Measurements from ENCODE around the gene KCNN3.

Gene KCNN3

DNA sequence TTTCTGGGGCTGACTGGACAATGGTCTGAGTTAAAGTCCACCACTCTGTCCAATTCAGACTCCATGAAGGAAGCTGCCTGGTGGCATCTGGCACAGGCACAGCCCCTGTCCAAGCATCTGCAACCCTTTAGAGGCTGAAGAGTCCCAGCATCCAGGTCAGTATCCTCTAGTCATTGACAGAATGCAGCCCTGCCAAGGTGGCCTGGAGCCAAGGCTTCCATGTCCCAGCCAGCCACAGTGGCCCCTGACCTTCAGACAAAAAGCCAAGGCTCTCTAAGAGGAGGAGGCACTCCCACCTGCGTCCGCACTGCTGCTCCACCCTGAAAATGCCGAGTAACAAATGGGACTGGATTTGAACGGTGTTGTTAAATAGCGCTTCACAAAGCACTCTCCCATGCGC is 49.4 kb downstream of the KCNN3 start:
- no peaks in the 10 kb centered on the region for H3K36me3 ChIP-seq (ENCODE audit: control insufficient read depth in 5 of 5, insufficient read depth in 5 of 5, low read length in 5 of 5)
- no peaks in the 10 kb centered on the region for H3K27me3 ChIP-seq (ENCODE audit: control insufficient read depth in 5 of 5, insufficient read depth in 4 of 5, low read length in 5 of 5)
- H3K4me1 ChIP-seq (ENCODE audit: control insufficient read depth in 5 of 5, insufficient read depth in 5 of 5, low read length in 5 of 5) = peaks cover 0 to 6% (median 0%) of the 10 kb centered on the region in 5 donors
- no peaks in the 10 kb centered on the region for H3K9me3 ChIP-seq (ENCODE audit: control insufficient read depth in 5 of 5, low read length in 5 of 5)
- no peak overlapping the region for H3K9ac ChIP-seq (ENCODE audit: low read length in 5 of 5)
- no peak overlapping the region for H3K27ac ChIP-seq (ENCODE audit: low read depth, low read length)
- H3K4me3 ChIP-seq (ENCODE audit: low read depth in 1 of 5, low read length in 5 of 5) = no peak overlapping the region

- H3K36me3 ChIP-seq (ENCODE audit: control insufficient read depth in 5 of 5, insufficient read depth in 5 of 5, low read length in 5 of 5) = no peaks in the 10 kb centered on the region
- no peak overlapping the region for H3K9ac ChIP-seq (ENCODE audit: low read length in 5 of 5)
- H3K27ac ChIP-seq (ENCODE audit: low read depth, low read length) = no peak overlapping the region
- H3K9me3 ChIP-seq (ENCODE audit: control insufficient read depth in 5 of 5, low read length in 5 of 5) = no peaks in the 10 kb centered on the region
- H3K27me3 ChIP-seq (ENCODE audit: control insufficient read depth in 5 of 5, insufficient read depth in 4 of 5, low read length in 5 of 5) = no peaks in the 10 kb centered on the region
- H3K4me3 ChIP-seq (ENCODE audit: low read depth in 1 of 5, low read length in 5 of 5) = no peak overlapping the region
- peaks cover 0 to 6% (median 0%) of the 10 kb centered on the region in 5 donors for H3K4me1 ChIP-seq (ENCODE audit: control insufficient read depth in 5 of 5, insufficient read depth in 5 of 5, low read length in 5 of 5)
These were observed 50.2 kb downstream of the KCNN3 start for GRCh38 chr1:154819628-154820590.

- H3K9ac ChIP-seq (ENCODE audit: low read length in 5 of 5) = no peak overlapping the region
- H3K27ac ChIP-seq (ENCODE audit: low read depth, low read length) = no peak overlapping the region
- no peaks in the 10 kb centered on the region for H3K36me3 ChIP-seq (ENCODE audit: control insufficient read depth in 5 of 5, insufficient read depth in 5 of 5, low read length in 5 of 5)
- no peak overlapping the region for H3K4me3 ChIP-seq (ENCODE audit: low read depth in 1 of 5, low read length in 5 of 5)
- peaks cover 0 to 3% (median under 1%) of the 10 kb centered on the region in 5 donors for H3K27me3 ChIP-seq (ENCODE audit: control insufficient read depth in 5 of 5, insufficient read depth in 4 of 5, low read length in 5 of 5)
- no peaks in the 10 kb centered on the region for H3K9me3 ChIP-seq (ENCODE audit: control insufficient read depth in 5 of 5, low read length in 5 of 5)
- peaks cover 0 to 6% (median 0%) of the 10 kb centered on the region in 5 donors for H3K4me1 ChIP-seq (ENCODE audit: control insufficient read depth in 5 of 5, insufficient read depth in 5 of 5, low read length in 5 of 5)
These were observed 51.2 kb downstream of the KCNN3 start for GRCh38 chr1:154818911-154819310.

DNA sequence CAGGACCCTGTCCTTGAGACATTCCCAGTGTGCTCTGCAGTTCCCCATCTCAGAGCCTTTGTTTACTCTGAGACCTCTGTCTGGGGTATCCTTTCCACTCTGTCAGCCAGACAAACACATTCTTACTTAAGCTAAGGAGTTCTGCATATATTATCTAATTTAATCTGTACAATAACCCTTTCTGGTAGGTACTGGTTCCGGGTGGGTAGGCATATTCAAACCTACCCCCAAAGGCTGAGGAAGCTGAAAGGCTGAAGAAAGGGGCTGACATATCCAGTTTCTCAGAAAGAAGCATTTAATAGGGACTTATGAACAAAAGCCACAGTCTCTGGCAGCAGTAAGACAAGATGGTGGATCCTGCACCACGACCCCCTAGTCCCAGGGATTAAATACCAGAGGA is 53.1 kb downstream of the KCNN3 start:
- H3K9me3 ChIP-seq (ENCODE audit: control insufficient read depth in 5 of 5, low read length in 5 of 5) = no peaks in the 10 kb centered on the region
- H3K9ac ChIP-seq (ENCODE audit: low read length in 5 of 5) = no peak overlapping the region
- H3K36me3 ChIP-seq (ENCODE audit: control insufficient read depth in 5 of 5, insufficient read depth in 5 of 5, low read length in 5 of 5) = no peaks in the 10 kb centered on the region
- H3K27me3 ChIP-seq (ENCODE audit: control insufficient read depth in 5 of 5, insufficient read depth in 4 of 5, low read length in 5 of 5) = peaks cover 0 to 14% (median 5%) of the 10 kb centered on the region in 5 donors
- no peak overlapping the region for H3K27ac ChIP-seq (ENCODE audit: low read depth, low read length)
- H3K4me1 ChIP-seq (ENCODE audit: control insufficient read depth in 5 of 5, insufficient read depth in 5 of 5, low read length in 5 of 5) = peaks cover 0 to 6% (median 0%) of the 10 kb centered on the region in 5 donors
- no peak overlapping the region for H3K4me3 ChIP-seq (ENCODE audit: low read depth in 1 of 5, low read length in 5 of 5)

DNA sequence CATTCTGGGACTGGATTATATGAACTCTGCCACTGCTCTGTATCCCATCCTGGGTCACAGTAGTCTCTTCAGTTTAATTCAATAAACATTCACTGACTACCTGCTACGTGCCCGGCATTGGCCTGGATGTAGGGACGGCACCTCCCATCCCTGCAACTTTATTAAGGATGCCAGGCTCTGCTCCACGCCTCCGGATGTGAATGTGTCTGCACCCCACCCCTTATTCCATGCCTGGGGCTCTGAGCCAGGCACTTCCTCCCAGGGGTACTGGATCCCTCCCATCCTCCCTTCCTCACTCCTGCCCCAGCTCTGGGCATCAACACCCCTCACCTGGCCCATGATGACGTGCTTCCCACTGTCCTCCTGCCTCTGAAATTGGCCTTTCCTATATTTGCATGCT is 53.7 kb downstream of the KCNN3 start:
- H3K27ac ChIP-seq (ENCODE audit: low read depth, low read length) = no peak overlapping the region
- H3K27me3 ChIP-seq (ENCODE audit: control insufficient read depth in 5 of 5, insufficient read depth in 4 of 5, low read length in 5 of 5) = peaks cover 0 to 14% (median 5%) of the 10 kb centered on the region in 5 donors

DNA sequence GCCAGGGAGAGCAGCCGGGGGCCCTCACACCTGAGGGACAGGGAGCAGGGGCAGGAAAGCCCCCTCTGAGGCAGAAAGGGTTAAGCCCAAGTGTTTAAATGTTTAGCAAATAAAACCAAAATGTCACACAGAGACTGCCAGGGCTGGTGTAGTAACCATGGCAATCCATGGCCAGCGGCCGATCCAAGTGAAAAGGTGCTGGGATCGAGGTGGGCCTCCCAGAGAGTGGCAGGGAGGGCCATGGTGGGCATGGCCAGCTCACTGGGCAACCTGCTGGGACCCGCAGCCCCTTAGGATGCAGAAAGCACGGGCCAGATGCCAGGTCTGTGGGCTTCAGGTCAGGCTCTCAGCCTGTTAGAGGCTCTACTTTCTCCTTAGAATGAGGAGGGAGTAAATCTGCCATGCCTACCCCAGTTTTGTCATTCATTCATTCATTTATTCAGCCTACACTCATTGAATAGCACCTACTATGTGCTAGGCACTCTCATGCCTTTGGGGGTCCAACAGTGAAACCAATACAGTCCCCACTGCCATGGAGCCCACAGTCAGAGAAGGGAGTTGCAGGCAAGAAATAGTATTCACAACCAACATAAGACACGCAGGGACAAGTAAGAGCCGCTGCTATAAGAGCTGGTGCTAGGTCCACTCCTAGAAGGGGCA is 56.1 kb downstream of the KCNN3 start:
- Histone ChIP-seq H3K4me3 (ENCODE audit: low read depth in 1 of 5, low read length in 5 of 5) (no peak overlapping the region), H3K4me1 (ENCODE audit: control insufficient read depth in 5 of 5, insufficient read depth in 5 of 5, low read length in 5 of 5) (peaks cover 0 to 18% (median 0%) of the 10 kb centered on the region in 5 donors), H3K9ac (ENCODE audit: low read length in 5 of 5) (no peak overlapping the region), H3K27ac (ENCODE audit: low read depth, low read length) (no peak overlapping the region), H3K27me3 (ENCODE audit: control insufficient read depth in 5 of 5, insufficient read depth in 4 of 5, low read length in 5 of 5) (peaks cover 0 to 14% (median 5%) of the 10 kb centered on the region in 5 donors), H3K9me3 (ENCODE audit: control insufficient read depth in 5 of 5, low read length in 5 of 5) (no peaks in the 10 kb centered on the region), H3K36me3 (ENCODE audit: control insufficient read depth in 5 of 5, insufficient read depth in 5 of 5, low read length in 5 of 5) (no peaks in the 10 kb centered on the region)

More for the DNA sequence above, 53.7 kb downstream of the KCNN3 start:
- Histone ChIP-seq H3K9ac (ENCODE audit: low read length in 5 of 5) (no peak overlapping the region), H3K4me1 (ENCODE audit: control insufficient read depth in 5 of 5, insufficient read depth in 5 of 5, low read length in 5 of 5) (peaks cover 0 to 6% (median 0%) of the 10 kb centered on the region in 5 donors), H3K36me3 (ENCODE audit: control insufficient read depth in 5 of 5, insufficient read depth in 5 of 5, low read length in 5 of 5) (no peaks in the 10 kb centered on the region), H3K4me3 (ENCODE audit: low read depth in 1 of 5, low read length in 5 of 5) (no peak overlapping the region), H3K9me3 (ENCODE audit: control insufficient read depth in 5 of 5, low read length in 5 of 5) (no peaks in the 10 kb centered on the region)

DNA sequence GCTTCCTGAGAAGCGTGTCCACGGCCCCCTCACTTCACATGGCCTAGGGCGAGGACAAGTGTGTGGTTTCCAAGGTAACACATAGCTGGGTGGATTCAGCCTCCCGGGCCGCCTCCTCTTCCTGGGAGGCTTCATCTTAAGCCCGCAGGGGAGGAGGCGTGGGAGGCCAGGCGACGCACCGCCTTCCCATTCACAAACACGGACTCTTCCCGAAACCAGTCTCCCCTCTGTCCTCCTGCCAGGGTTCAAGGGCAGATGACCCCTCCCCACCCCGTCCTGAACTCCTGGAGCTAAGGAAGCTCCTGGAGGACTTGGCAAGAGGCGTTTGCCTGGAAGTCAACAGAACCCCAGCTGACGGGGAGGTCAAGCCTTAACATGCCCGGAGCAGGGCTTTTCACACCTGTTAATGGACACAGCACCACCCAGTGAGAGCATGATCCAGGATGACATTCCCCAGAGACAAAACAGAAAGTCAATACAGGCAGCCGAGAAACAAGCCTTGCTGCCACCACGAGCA is 56.7 kb downstream of the KCNN3 start:
- Histone ChIP-seq H3K9ac (ENCODE audit: low read length in 5 of 5) (no peak overlapping the region), H3K4me1 (ENCODE audit: control insufficient read depth in 5 of 5, insufficient read depth in 5 of 5, low read length in 5 of 5) (peaks cover 0 to 25% (median 0%) of the 10 kb centered on the region in 5 donors), H3K9me3 (ENCODE audit: control insufficient read depth in 5 of 5, low read length in 5 of 5) (no peaks in the 10 kb centered on the region), H3K4me3 (ENCODE audit: low read depth in 1 of 5, low read length in 5 of 5) (no peak overlapping the region), H3K27ac (ENCODE audit: low read depth, low read length) (no peak overlapping the region), H3K27me3 (ENCODE audit: control insufficient read depth in 5 of 5, insufficient read depth in 4 of 5, low read length in 5 of 5) (peaks cover 2 to 16% (median 12%) of the 10 kb centered on the region in 5 donors), H3K36me3 (ENCODE audit: control insufficient read depth in 5 of 5, insufficient read depth in 5 of 5, low read length in 5 of 5) (no peaks in the 10 kb centered on the region)

DNA sequence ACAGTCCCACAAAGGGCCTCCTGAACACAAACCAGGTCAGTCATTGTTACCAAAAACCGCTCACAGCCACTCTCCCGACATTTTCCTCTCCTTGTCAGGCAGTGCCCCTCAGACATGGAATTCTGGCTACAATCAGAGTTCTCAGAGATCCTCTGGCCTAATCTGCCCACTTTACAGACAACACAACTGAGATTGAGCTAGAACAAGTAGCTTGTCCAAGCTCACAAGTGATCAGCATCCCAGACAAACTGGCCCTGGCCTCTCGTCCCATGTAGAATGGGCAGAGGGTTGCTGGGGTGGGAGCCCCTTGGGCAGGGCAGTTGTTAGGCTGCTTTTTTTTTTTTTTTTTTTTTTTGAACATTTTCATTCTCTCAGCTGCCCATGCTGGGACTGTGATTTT is 57.2 kb downstream of the KCNN3 start:
- H3K4me1 ChIP-seq (ENCODE audit: control insufficient read depth in 5 of 5, insufficient read depth in 5 of 5, low read length in 5 of 5) = peaks cover 0 to 28% (median 2%) of the 10 kb centered on the region in 5 donors

DNA sequence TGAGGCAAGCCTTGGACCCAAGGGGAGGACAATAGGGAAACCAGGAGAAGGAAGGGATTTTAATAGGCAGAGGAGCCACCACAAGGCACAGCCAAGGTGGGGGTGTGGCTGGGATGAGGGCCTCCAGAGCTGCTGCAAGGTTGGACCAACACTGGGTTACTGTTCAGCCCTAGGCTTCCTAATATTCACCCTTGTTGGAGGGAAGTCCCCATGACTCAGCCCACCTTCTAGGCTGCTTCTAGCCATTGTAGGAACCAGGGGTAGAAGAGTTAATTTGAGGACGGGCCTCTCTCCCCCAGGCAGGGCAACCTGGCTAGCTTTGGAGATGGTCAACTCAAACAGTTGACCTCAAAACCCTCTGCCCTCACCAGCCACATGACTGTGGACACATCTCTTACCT is 59.5 kb downstream of the KCNN3 start:
- no peaks in the 10 kb centered on the region for H3K36me3 ChIP-seq (ENCODE audit: control insufficient read depth in 5 of 5, insufficient read depth in 5 of 5, low read length in 5 of 5)
- peaks cover 0 to 22% (median 2%) of the 10 kb centered on the region in 5 donors for H3K4me1 ChIP-seq (ENCODE audit: control insufficient read depth in 5 of 5, insufficient read depth in 5 of 5, low read length in 5 of 5)
- no peak overlapping the region for H3K27ac ChIP-seq (ENCODE audit: low read depth, low read length)
- H3K9me3 ChIP-seq (ENCODE audit: control insufficient read depth in 5 of 5, low read length in 5 of 5) = no peaks in the 10 kb centered on the region
- H3K9ac ChIP-seq (ENCODE audit: low read length in 5 of 5) = no peak overlapping the region
- peaks cover 4 to 34% (median 14%) of the 10 kb centered on the region in 5 donors for H3K27me3 ChIP-seq (ENCODE audit: control insufficient read depth in 5 of 5, insufficient read depth in 4 of 5, low read length in 5 of 5)
- H3K4me3 ChIP-seq (ENCODE audit: low read depth in 1 of 5, low read length in 5 of 5) = no peak overlapping the region

More for the DNA sequence above, 57.2 kb downstream of the KCNN3 start:
- Histone ChIP-seq H3K9ac (ENCODE audit: low read length in 5 of 5) (no peak overlapping the region), H3K4me3 (ENCODE audit: low read depth in 1 of 5, low read length in 5 of 5) (no peak overlapping the region), H3K36me3 (ENCODE audit: control insufficient read depth in 5 of 5, insufficient read depth in 5 of 5, low read length in 5 of 5) (no peaks in the 10 kb centered on the region), H3K27me3 (ENCODE audit: control insufficient read depth in 5 of 5, insufficient read depth in 4 of 5, low read length in 5 of 5) (peaks cover 4 to 20% (median 14%) of the 10 kb centered on the region in 5 donors), H3K27ac (ENCODE audit: low read depth, low read length) (no peak overlapping the region), H3K9me3 (ENCODE audit: control insufficient read depth in 5 of 5, low read length in 5 of 5) (no peaks in the 10 kb centered on the region)

Measured in subcutaneous abdominal adipose tissue (tissue), 5 donors.